GM23248 (cell line): ENCODE results near the gene TXNL4A. TPM values are rescaled to one million over a fixed set of nuclear protein-coding genes. Genes with fewer than 3 reads are reported as not detected.

ENCODE experiments used
- DNase-seq: peaks from one replicate; pipeline ENCODE4 v3.0.0-alpha.2; 2015
- H2AFZ ChIP-seq: fragments of 200-600 bp; sonication (generic); 2 replicates; pipeline ENCODE4 v1.6.1; 2016; ENCODE audit warnings: antibody characterized with exemption
- H3F3A ChIP-seq: fragments of 200-600 bp; sonication (generic); 2 replicates; pipeline ENCODE4 v1.6.1; 2016; ENCODE audit warnings: mild to moderate bottlenecking, antibody characterized with exemption, mixed run types; ENCODE audit not compliant: insufficient read depth
- H3K27ac ChIP-seq: fragments of 200-600 bp; sonication (generic); 2 replicates; pipeline ENCODE4 v1.5.1; 2016; ENCODE audit warnings: mild to moderate bottlenecking
- H3K27me3 ChIP-seq: fragments of 200-600 bp; sonication (generic); replicated peaks from 2 replicates; pipeline ENCODE4 v1.6.1; 2016; ENCODE audit warnings: mild to moderate bottlenecking; ENCODE audit not compliant: insufficient read depth
- H3K36me3 ChIP-seq: fragments of 200-600 bp; sonication (generic); 2 replicates; pipeline ENCODE4 v1.6.1; 2016; ENCODE audit warnings: low read depth, mild to moderate bottlenecking
- H3K4me1 ChIP-seq: fragments of 200-600 bp; sonication (generic); 2 replicates; pipeline ENCODE4 v1.6.1; 2016; ENCODE audit warnings: mild to moderate bottlenecking; ENCODE audit not compliant: insufficient read depth
- H3K4me2 ChIP-seq: fragments of 200-600 bp; sonication (generic); one replicate; pipeline ENCODE4 v1.6.1; 2016; ENCODE audit warnings: mild to moderate bottlenecking; ENCODE audit not compliant: unreplicated experiment
- H3K4me3 ChIP-seq: fragments of 200-600 bp; sonication (generic); 2 replicates; pipeline ENCODE4 v1.5.1; 2016; ENCODE audit warnings: mild to moderate bottlenecking
- H3K79me2 ChIP-seq: fragments of 200-600 bp; sonication (generic); 2 replicates; pipeline ENCODE4 v1.6.1; 2016; ENCODE audit warnings: mild to moderate bottlenecking; ENCODE audit not compliant: insufficient read depth
- H3K9ac ChIP-seq: fragments of 200-600 bp; sonication (generic); 2 replicates; pipeline ENCODE4 v1.6.1; 2016; ENCODE audit warnings: mild to moderate bottlenecking
- H3K9me2 ChIP-seq: fragments of 200-600 bp; sonication (generic); 2 replicates; pipeline ENCODE4 v1.6.1; 2016; ENCODE audit warnings: mixed run types, mild to moderate bottlenecking, moderate library complexity; ENCODE audit not compliant: insufficient read depth
- H3K9me3 ChIP-seq: fragments of 200-600 bp; sonication (generic); one replicate; pipeline ENCODE4 v1.6.1; 2017; ENCODE audit warnings: low read depth
- H4K20me1 ChIP-seq: fragments of 200-600 bp; sonication (generic); 2 replicates; pipeline ENCODE4 v1.6.0; 2016; ENCODE audit not compliant: insufficient read depth
- EZH2 ChIP-seq: fragments of 200-600 bp; sonication (generic); IDR thresholded peaks from 2 replicates; pipeline ENCODE4 v1.6.1; 2018; ENCODE audit warnings: antibody characterized with exemption, mild to moderate bottlenecking; ENCODE audit not compliant: insufficient read depth, poor library complexity, severe bottlenecking
- EZH2phosphoT487 ChIP-seq: fragments of 200-600 bp; sonication (generic); IDR thresholded peaks from 2 replicates; pipeline ENCODE4 v1.6.1; 2018; ENCODE audit warnings: antibody characterized with exemption, moderate library complexity, mild to moderate bottlenecking, low read depth; ENCODE audit not compliant: insufficient read depth
- WGBS, 2 experiments: methylation state at CpG; one replicate each; pipeline ENCODE4 v1.1.6; 2015 to 2017; ENCODE audit warnings: low lambda C conversion rate in 2 of 2, low coverage in 1 of 2; ENCODE audit errors: missing lambda C conversion rate in 2 of 2; 5-methylcytosine and 5-hydroxymethylcytosine counted together
- in situ Hi-C: fragments of 300-500 bp; cut with MboI; formaldehyde crosslinking; loops from 2 replicates; pipeline ENCODE4 v1.15.0; 2020
- polyA plus RNA-seq: library from polyadenylated mRNA; unstranded; fragments of >200 nt; fragmentation: Nextera tagmentation; extraction: Ambion mirVana; gene quantifications from 2 replicates; pipeline ENCODE4 v1.2.1, GENCODE V29; 2016
- total RNA-seq: library from RNA; depleted of rRNA; stranded (reverse); fragments of >200 nt; shearing (Covaris generic); gene quantifications from 2 replicates; pipeline ENCODE4 v1.2.3, GENCODE V29; 2014

Gene TXNL4A
- total and polyA plus RNA-seq, 2 experiments from 2014 or later = 17.4 to 192 TPM

GRCh38 chr18:79943608-79944125 lies 44.7 kb downstream of the TXNL4A start:
- in situ Hi-C loops = no loop called here

GRCh38 chr18:79942786-79943607 lies 45.4 kb downstream of the TXNL4A start:
- H2AFZ ChIP-seq = no peak overlapping the region
- H3K27me3 ChIP-seq = no peaks in the 10 kb centered on the region
- H3K4me2 ChIP-seq = no peak overlapping the region
- 0 out of 2 replicates have a peak, but pooled peaks cover 4% of the 10 kb centered on the region for H3K36me3 ChIP-seq
- no peaks in the 10 kb centered on the region for H4K20me1 ChIP-seq
- peaks cover 9% of the 10 kb centered on the region; the same call in 1 of the 2 replicates for H3K4me1 ChIP-seq
- no peak for TF ChIP-seq EZH2phosphoT487
- H3K9me2 ChIP-seq = no peaks in the 10 kb centered on the region
- no peaks in the 10 kb centered on the region for H3K9me3 ChIP-seq
- in situ Hi-C loops = no loop called here
- no peak overlapping the region for H3K4me3 ChIP-seq
- peaks cover 97% of the 10 kb centered on the region for H3K79me2 ChIP-seq
- WGBS, 2 experiments = 87 to 88% methylated on average over 27 to 31 of the region's 31 CpGs
- no peak overlapping the region for H3K27ac ChIP-seq
- H3F3A ChIP-seq = no peaks in the 10 kb centered on the region
- H3K9ac ChIP-seq = no peak overlapping the region
- DNase-seq = no peak

More at GRCh38 chr18:79943608-79944125, 44.7 kb downstream of the TXNL4A start:
- Histone ChIP-seq H3K4me3 (no peak overlapping the region), H3K27ac (no peak overlapping the region), H2AFZ (no peak overlapping the region), H3K79me2 (peaks cover 97% of the 10 kb centered on the region), H3K9me2 (no peaks in the 10 kb centered on the region), H3K4me2 (no peak overlapping the region), H3F3A (no peaks in the 10 kb centered on the region), H3K27me3 (no peaks in the 10 kb centered on the region), H3K9me3 (no peaks in the 10 kb centered on the region), H4K20me1 (no peaks in the 10 kb centered on the region), H3K36me3 (0 out of 2 replicates have a peak, but pooled peaks cover 4% of the 10 kb centered on the region), H3K9ac (no peak overlapping the region), H3K4me1 (peaks cover 9% of the 10 kb centered on the region; the same call in 1 of the 2 replicates)
- no peak for DNase-seq
- TF ChIP-seq EZH2 = no peak
- TF ChIP-seq EZH2phosphoT487 = no peak
- 88% methylated on average over 9 to 20 of the region's 20 CpGs for WGBS, 2 experiments

- Histone ChIP-seq H3K9me2 (no peaks in the 10 kb centered on the region), H3K4me3 (no peak overlapping the region), H3K36me3 (0 out of 2 replicates have a peak, but pooled peaks cover 4% of the 10 kb centered on the region), H3K9ac (no peak overlapping the region), H3K27me3 (no peaks in the 10 kb centered on the region), H2AFZ (no peak overlapping the region), H4K20me1 (peaks cover 4% of the 10 kb centered on the region; the same call in 1 of the 2 replicates), H3K4me1 (peaks cover 8% of the 10 kb centered on the region; the same call in 1 of the 2 replicates), H3K4me2 (no peak overlapping the region), H3F3A (no peaks in the 10 kb centered on the region), H3K79me2 (peaks cover 99% of the 10 kb centered on the region), H3K9me3 (no peaks in the 10 kb centered on the region), H3K27ac (no peak overlapping the region)
- 89 to 90% methylated on average over 7 of the region's 7 CpGs for WGBS, 2 experiments
- TF ChIP-seq EZH2phosphoT487 = no peak
- no peak for TF ChIP-seq EZH2
- no peak for DNase-seq
- in situ Hi-C loops = no loop called here
These were observed 46.2 kb downstream of the TXNL4A start for GRCh38 chr18:79942211-79942610.

GRCh38 chr18:79941473-79942119 lies 46.8 kb downstream of the TXNL4A start:
- Histone ChIP-seq H3K36me3 (0 out of 2 replicates have a peak, but pooled peaks cover 4% of the 10 kb centered on the region), H3K4me1 (peaks cover 3% of the 10 kb centered on the region; the same call in 1 of the 2 replicates), H3K4me3 (no peak overlapping the region), H3K4me2 (no peak overlapping the region), H3K27ac (no peak overlapping the region), H3K9me3 (no peaks in the 10 kb centered on the region), H3K9me2 (no peaks in the 10 kb centered on the region), H3F3A (no peaks in the 10 kb centered on the region), H4K20me1 (peaks cover 4% of the 10 kb centered on the region; the same call in 1 of the 2 replicates), H3K79me2 (peaks cover 99% of the 10 kb centered on the region), H3K27me3 (no peaks in the 10 kb centered on the region), H3K9ac (no peak overlapping the region), H2AFZ (no peak overlapping the region)
- 89 to 90% methylated on average over 16 of the region's 16 CpGs for WGBS, 2 experiments
- in situ Hi-C loops = no loop called here
- TF ChIP-seq EZH2phosphoT487 (no peak), EZH2 (no peak)
- DNase-seq = no peak
